SIG-M5 treated with dmso at 0.1 percent for 504 hours (cell line): Measurements from ENCODE around the gene GOLGA8A.
"Not testable (repeated sequence)": the region's sequence is repeated elsewhere in the genome, so short reads cannot be mapped to it uniquely, and the experiment has no call there.

ENCODE experiments used
- DNase-seq: peaks from one replicate; lab custom pipeline; 2025; ENCODE audit not compliant: unreplicated experiment; lab: John Stamatoyannopoulos, UW

GOLGA8A gene

GRCh38 chr15:34437687-34438086, at the start of gene GOLGA8A:
Gene GOLGA8A, minus strand, starts transcription at chr15:34437808. Its CDS starts 48,117 bp downstream, at chr15:34389691.
- no peak for DNase-seq

- DNase-seq = no peak
These were observed 46.0 kb upstream of the GOLGA8A start for GRCh38 chr15:34483644-34484043.

- no peak for DNase-seq
These were observed 43.8 kb upstream of the GOLGA8A start for GRCh38 chr15:34481370-34481769.

- no peak for DNase-seq
These were observed 36.2 kb upstream of the GOLGA8A start for GRCh38 chr15:34473840-34474239.

- DNase-seq = no peak
These were observed 35.3 kb upstream of the GOLGA8A start for GRCh38 chr15:34472947-34473346.

- DNase-seq = no peak
These were observed 33.3 kb upstream of the GOLGA8A start for GRCh38 chr15:34470892-34471291.

- DNase-seq = no peak
These were observed 32.5 kb upstream of the GOLGA8A start for GRCh38 chr15:34470091-34470490.

- no peak for DNase-seq
These were observed 24.1 kb upstream of the GOLGA8A start for GRCh38 chr15:34461730-34462129.

GRCh38 chr15:34460451-34460850, 22.8 kb upstream of the GOLGA8A start:
- DNase-seq = no peak

- DNase-seq = no peak
These were observed 19.1 kb upstream of the GOLGA8A start for GRCh38 chr15:34456658-34457057.

- no peak for DNase-seq
These were observed 5.3 kb upstream of the GOLGA8A start for GRCh38 chr15:34442891-34443290.

GRCh38 chr15:34439878-34440277, 2.3 kb upstream of the GOLGA8A start:
- DNase-seq = no peak

GRCh38 chr15:34436956-34437442, 609 bp downstream of the GOLGA8A start:
- DNase-seq = no peak

- no peak for DNase-seq
These were observed 1.3 kb downstream of the GOLGA8A start for GRCh38 chr15:34436126-34436955.

- no peak for DNase-seq
These were observed 1.9 kb downstream of the GOLGA8A start for GRCh38 chr15:34435658-34436057.

- no peak for DNase-seq
These were observed 2.8 kb downstream of the GOLGA8A start for GRCh38 chr15:34434627-34435305.

GRCh38 chr15:34433956-34434626, 3.5 kb downstream of the GOLGA8A start:
- DNase-seq = not testable (repeated sequence)

- not testable (repeated sequence) for DNase-seq
These were observed 7.0 kb downstream of the GOLGA8A start for GRCh38 chr15:34430642-34431041.

GRCh38 chr15:34423425-34424090, 14.1 kb downstream of the GOLGA8A start:
- DNase-seq = not testable (repeated sequence)

GRCh38 chr15:34420953-34421352, 16.7 kb downstream of the GOLGA8A start:
- DNase-seq = not testable (repeated sequence)

- not testable (repeated sequence) for DNase-seq
These were observed 19.2 kb downstream of the GOLGA8A start for GRCh38 chr15:34418435-34418834.
